Common myeloid progenitor, CD34-positive (primary cell): ENCODE measurements around the gene TP53RK.

Experiments used
- CTCF ChIA-PET: fragments of 350-600 bp; sonication (Branson Sonifier 250); formaldehyde crosslinking; loops from one replicate; lab custom pipeline; 2021; ENCODE audit warnings: antibody characterized with exemption; lab: Charles Lee
- POLR2A ChIA-PET: fragments of 350-600 bp; sonication (Branson Sonifier 250); formaldehyde crosslinking; loops from one replicate; lab custom pipeline; 2021; ENCODE audit warnings: antibody characterized with exemption; lab: Charles Lee
- DNase-seq, 3 donors: peaks; one replicate each; pipeline versions ENCODE4 v3.0.0 to v3.0.0-alpha.2; 2013
- H3K27ac ChIP-seq, 2 experiments: 1 replicate in 1 of 2; 2 replicates in 1 of 2; pipeline ENCODE4 v1.7.0; 2013; ENCODE audit warnings: inconsistent platforms in 2 of 2, low read length in 2 of 2, mild to moderate bottlenecking in 2 of 2, low read depth in 1 of 2, moderate library complexity in 1 of 2; ENCODE audit not compliant: severe bottlenecking in 2 of 2, insufficient read depth in 1 of 2, poor library complexity in 1 of 2
- H3K27me3 ChIP-seq, 5 experiments: replicated peaks in 2 of 5; 1 replicate in 3 of 5; 2 replicates in 2 of 5; pipeline versions ENCODE4 v1.6.1 to v1.7.0; 2013; ENCODE audit warnings: low read length in 4 of 5, mild to moderate bottlenecking in 2 of 5, moderate library complexity in 2 of 5, inconsistent platforms in 1 of 5; ENCODE audit not compliant: insufficient read depth in 5 of 5, control insufficient read depth in 4 of 5
- H3K36me3 ChIP-seq, 4 experiments: 1 replicate in 2 of 4; 2 replicates in 2 of 4; pipeline versions ENCODE4 v1.6.1 to v1.7.0; 2013; ENCODE audit warnings: low read length in 3 of 4, control low read depth in 1 of 4, mild to moderate bottlenecking in 1 of 4; ENCODE audit not compliant: control insufficient read depth in 4 of 4, insufficient read depth in 4 of 4
- H3K4me1 ChIP-seq, 4 experiments: 1 replicate in 3 of 4; 2 replicates in 1 of 4; pipeline versions ENCODE4 v1.6.1 to v1.7.1; 2013; ENCODE audit warnings: low read length in 3 of 4, mild to moderate bottlenecking in 3 of 4, control low read depth in 1 of 4, inconsistent platforms in 1 of 4, moderate library complexity in 1 of 4; ENCODE audit not compliant: control insufficient read depth in 4 of 4, insufficient read depth in 4 of 4; ENCODE audit errors: control extremely low read depth in 1 of 4
- H3K4me3 ChIP-seq, 7 experiments: 1 replicate in 4 of 7; 2 replicates in 3 of 7; pipeline versions ENCODE4 v1.5.1 to v1.7.0; 2013; ENCODE audit warnings: mild to moderate bottlenecking in 7 of 7, low read length in 6 of 7, moderate library complexity in 6 of 7, inconsistent platforms in 2 of 7, low read depth in 2 of 7, control low read depth in 1 of 7; ENCODE audit not compliant: insufficient read depth in 4 of 7, control insufficient read depth in 1 of 7; ENCODE audit errors: extremely low read depth in 1 of 7
- H3K9me3 ChIP-seq, 5 experiments: 1 replicate in 4 of 5; 2 replicates in 1 of 5; pipeline versions ENCODE4 v1.6.1 to v1.7.1; 2013; ENCODE audit warnings: low read length in 4 of 5, mild to moderate bottlenecking in 2 of 5, inconsistent platforms in 1 of 5, low read depth in 1 of 5, moderate library complexity in 1 of 5; ENCODE audit not compliant: control insufficient read depth in 4 of 5, insufficient read depth in 2 of 5; ENCODE audit errors: control extremely low read depth in 1 of 5
- WGBS: methylation state at CpG from one replicate; pipeline ENCODE4 v1.1.5; 2013; ENCODE audit not compliant: insufficient coverage; 5-methylcytosine and 5-hydroxymethylcytosine counted together

The TP53RK gene

GRCh38 chr20:46637427-46638133 lies 51.7 kb downstream of the TP53RK start:
- H3K27me3 ChIP-seq, result peaks cover 0 to 3% (median 0%) of the 10 kb centered on the region in 5 experiments
- DNase-seq, result no peak
- ChIA-PET CTCF (no interaction called here), POLR2A (no interaction called here)
- peaks cover 0 to 2% (median 0%) of the 10 kb centered on the region in 5 experiments for H3K9me3 ChIP-seq
- 100% methylated on average over 3 of the region's 4 CpGs for WGBS
- no peaks in the 10 kb centered on the region for H3K36me3 ChIP-seq
- no peak overlapping the region for H3K27ac ChIP-seq
- no peaks in the 10 kb centered on the region for H3K4me1 ChIP-seq
- H3K4me3 ChIP-seq, result no peak overlapping the region

- ChIA-PET CTCF (no interaction called here), POLR2A (no interaction called here)
- no peaks in the 10 kb centered on the region for H3K4me1 ChIP-seq
- DNase-seq, result no peak
- peaks cover 0 to 2% (median 0%) of the 10 kb centered on the region in 5 experiments for H3K9me3 ChIP-seq
- H3K27me3 ChIP-seq, result peaks cover 0 to 3% (median 0%) of the 10 kb centered on the region in 5 experiments
- no peaks in the 10 kb centered on the region for H3K36me3 ChIP-seq
- no peak overlapping the region for H3K27ac ChIP-seq
- 98% methylated on average over 6 of the region's 11 CpGs for WGBS
- H3K4me3 ChIP-seq, result no peak overlapping the region
Measured at GRCh38 chr20:46637020-46637419, 52.2 kb downstream of the TP53RK start.

GRCh38 chr20:46636514-46636913 lies 52.7 kb downstream of the TP53RK start:
- ChIA-PET POLR2A (no interaction called here), CTCF (no interaction called here)
- WGBS, result 94% methylated on average over 2 of the region's 4 CpGs
- Histone ChIP-seq H3K27ac (no peak overlapping the region), H3K4me1 (peaks cover 0 to under 1% (median 0%) of the 10 kb centered on the region in 4 experiments), H3K36me3 (no peaks in the 10 kb centered on the region), H3K9me3 (peaks cover 0 to 2% (median 0%) of the 10 kb centered on the region in 5 experiments), H3K27me3 (peaks cover 0 to 3% (median 0%) of the 10 kb centered on the region in 5 experiments), H3K4me3 (no peak overlapping the region)
- no peak for DNase-seq

GRCh38 chr20:46635514-46636136 lies 53.6 kb downstream of the TP53RK start:
- H3K4me1 ChIP-seq, result peaks cover 0 to 7% (median 0%) of the 10 kb centered on the region in 4 experiments
- H3K4me3 ChIP-seq, result no peak overlapping the region
- no peak for DNase-seq
- H3K27me3 ChIP-seq, result peaks cover 0 to 3% (median 0%) of the 10 kb centered on the region in 5 experiments
- no peak overlapping the region for H3K27ac ChIP-seq
- 87% methylated on average over 5 of the region's 5 CpGs for WGBS
- POLR2A ChIA-PET, result no interaction called here
- peaks cover 0 to 2% (median 0%) of the 10 kb centered on the region in 5 experiments for H3K9me3 ChIP-seq
- CTCF ChIA-PET, result no interaction called here
- H3K36me3 ChIP-seq, result no peaks in the 10 kb centered on the region

GRCh38 chr20:46634528-46634927 lies 54.7 kb downstream of the TP53RK start:
- H3K27ac ChIP-seq, result no peak overlapping the region
- H3K9me3 ChIP-seq, result peaks cover 0 to 5% (median 2%) of the 10 kb centered on the region in 5 experiments
- no peaks in the 10 kb centered on the region for H3K36me3 ChIP-seq
- ChIA-PET CTCF (no interaction called here), POLR2A (no interaction called here)
- peaks cover 0 to 7% (median 0%) of the 10 kb centered on the region in 4 experiments for H3K4me1 ChIP-seq
- no peak for DNase-seq
- H3K4me3 ChIP-seq, result no peak overlapping the region
- H3K27me3 ChIP-seq, result peaks cover 0 to 3% (median 0%) of the 10 kb centered on the region in 5 experiments
- WGBS, result 87% methylated on average over 6 of the region's 6 CpGs
